Trophoblast cell (in vitro differentiated cells and primary cell): ENCODE data around the gene SPG11.
"Not testable (repeated sequence)": the region's sequence is repeated elsewhere in the genome, so short reads cannot be mapped to it uniquely, and the experiment has no call there.

Experiments
- DNase-seq, 2 donors: peaks; one replicate each; pipeline ENCODE4 v3.0.0-alpha.2; 2016
- H2AFZ ChIP-seq: 2 replicates; pipeline ENCODE4 v1.6.1; 2013; ENCODE audit warnings: low read length, moderate library complexity, mild to moderate bottlenecking; ENCODE audit not compliant: insufficient read depth, poor library complexity
- H2AK5ac ChIP-seq: 2 replicates; pipeline ENCODE4 v1.6.1; 2013; ENCODE audit warnings: mild to moderate bottlenecking, low read length
- H2BK120ac ChIP-seq: 2 replicates; pipeline ENCODE4 v1.6.1; 2013; ENCODE audit warnings: low read length, mild to moderate bottlenecking, moderate library complexity; ENCODE audit not compliant: insufficient read depth, poor library complexity
- H2BK12ac ChIP-seq: 2 replicates; pipeline ENCODE4 v1.6.1; 2013; ENCODE audit warnings: mild to moderate bottlenecking, low read length, moderate library complexity
- H2BK5ac ChIP-seq: 2 replicates; pipeline ENCODE4 v1.6.1; 2013; ENCODE audit warnings: low read length, low read depth, moderate library complexity, mild to moderate bottlenecking; ENCODE audit not compliant: poor library complexity
- H3K14ac ChIP-seq: 2 replicates; pipeline ENCODE4 v1.6.1; 2013; ENCODE audit warnings: mild to moderate bottlenecking, low read length
- H3K18ac ChIP-seq: 2 replicates; pipeline ENCODE4 v1.6.1; 2013; ENCODE audit warnings: mild to moderate bottlenecking, low read length
- H3K23ac ChIP-seq: 2 replicates; pipeline ENCODE4 v1.6.1; 2013; ENCODE audit warnings: low read length
- H3K27ac ChIP-seq: 2 replicates; pipeline ENCODE4 v1.5.1; 2013; ENCODE audit warnings: low read depth, mild to moderate bottlenecking, inconsistent platforms, low read length, moderate library complexity
- H3K27me3 ChIP-seq: 2 replicates; pipeline ENCODE4 v1.6.1; 2013; ENCODE audit warnings: inconsistent platforms, mild to moderate bottlenecking, low read length, moderate library complexity; ENCODE audit not compliant: insufficient read depth
- H3K36me3 ChIP-seq, 2 experiments: 1 replicate in 1 of 2; 2 replicates in 1 of 2; pipeline ENCODE4 v1.6.1; 2013; ENCODE audit warnings: low read length in 2 of 2, mild to moderate bottlenecking in 2 of 2, moderate library complexity in 1 of 2; ENCODE audit not compliant: insufficient read depth in 2 of 2, control insufficient read depth in 1 of 2
- H3K4ac ChIP-seq: 2 replicates; pipeline ENCODE4 v1.6.1; 2013; ENCODE audit warnings: low read depth, mild to moderate bottlenecking, low read length, moderate library complexity
- H3K4me1 ChIP-seq, 2 experiments: 1 replicate in 1 of 2; 2 replicates in 1 of 2; pipeline ENCODE4 v1.6.1; 2013; ENCODE audit warnings: low read length in 2 of 2, mild to moderate bottlenecking in 2 of 2, moderate library complexity in 1 of 2; ENCODE audit not compliant: insufficient read depth in 2 of 2, control insufficient read depth in 1 of 2
- H3K4me2 ChIP-seq: 2 replicates; pipeline ENCODE4 v1.6.1; 2013; ENCODE audit warnings: inconsistent platforms, mild to moderate bottlenecking, low read length, moderate library complexity
- H3K4me3 ChIP-seq: 2 replicates; pipeline ENCODE4 v1.5.1; 2013; ENCODE audit warnings: mild to moderate bottlenecking, low read depth, low read length, inconsistent platforms
- H3K79me1 ChIP-seq: one replicate; pipeline ENCODE4 v1.6.1; 2013; ENCODE audit warnings: low read length
- H3K79me2 ChIP-seq: 2 replicates; pipeline ENCODE4 v1.6.1; 2013; ENCODE audit warnings: low read length, mild to moderate bottlenecking; ENCODE audit not compliant: control insufficient read depth, insufficient read depth, poor library complexity
- H3K9ac ChIP-seq: 2 replicates; pipeline ENCODE4 v1.6.1; 2013; ENCODE audit warnings: mild to moderate bottlenecking, low read length
- H3K9me3 ChIP-seq: 2 replicates; pipeline ENCODE4 v1.6.1; 2013; ENCODE audit warnings: low read depth, mild to moderate bottlenecking, control low read depth, inconsistent platforms, low read length; ENCODE audit not compliant: insufficient read depth
- H4K12ac ChIP-seq: 2 replicates; pipeline ENCODE4 v1.6.1; 2013; ENCODE audit warnings: low read depth, mild to moderate bottlenecking, low read length, moderate library complexity
- H4K8ac ChIP-seq: 2 replicates; pipeline ENCODE4 v1.6.1; 2013; ENCODE audit warnings: low read depth, mild to moderate bottlenecking, low read length, moderate library complexity
- H4K91ac ChIP-seq: one replicate; pipeline ENCODE4 v1.6.1; 2013; ENCODE audit warnings: low read depth, mild to moderate bottlenecking, low read length, moderate library complexity
- WGBS: extraction: QIAGEN DNeasy Blood & Tissue Kit; methylation state at CpG from one replicate; pipeline ENCODE4 v1.1.7; 2013; ENCODE audit warnings: missing lambda C conversion rate; ENCODE audit not compliant: insufficient read length, insufficient coverage; ENCODE audit errors: extremely low coverage; 5-methylcytosine and 5-hydroxymethylcytosine counted together

SPG11 gene

DNA sequence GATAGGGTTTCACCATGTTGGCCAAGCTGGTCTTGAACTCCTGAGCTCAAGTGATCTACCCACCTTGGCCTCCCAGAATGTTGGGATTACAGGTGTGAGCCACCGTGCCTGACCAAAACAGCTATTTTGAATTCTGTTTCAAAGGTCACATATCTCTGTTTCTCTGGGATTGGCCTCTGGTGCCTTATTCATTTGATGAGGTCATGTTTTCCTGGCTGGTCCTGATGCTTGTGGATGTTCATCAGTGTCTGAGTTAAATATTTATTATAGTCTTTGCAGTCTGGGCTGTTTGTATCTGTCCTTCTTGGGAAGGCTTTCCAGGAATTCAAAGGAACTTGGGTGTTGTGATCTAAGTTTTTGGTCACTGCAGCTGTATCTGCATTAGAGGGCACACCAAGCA is 42.5 kb upstream of the SPG11 start:
- Histone ChIP-seq H3K27ac (no peak overlapping the region), H3K14ac (no peak overlapping the region), H3K79me2 (no peaks in the 10 kb centered on the region), H3K27me3 (no peaks in the 10 kb centered on the region), H3K4me1 (peaks cover 12 to 17% of the 10 kb centered on the region in 2 experiments), H3K9me3 (peaks cover 1% of the 10 kb centered on the region), H2BK120ac (no peak overlapping the region), H2AK5ac (no peak overlapping the region), H3K4ac (no peak overlapping the region), H3K4me2 (no peak overlapping the region), H2AFZ (no peak overlapping the region), H2BK5ac (no peak overlapping the region), H2BK12ac (no peak overlapping the region), H3K18ac (no peak overlapping the region), H3K36me3 (no peaks in the 10 kb centered on the region), H4K8ac (no peak overlapping the region), H3K23ac (no peak overlapping the region), H3K9ac (no peak overlapping the region), H3K4me3 (no peak overlapping the region), H4K91ac (no peak overlapping the region), H3K79me1 (no peaks in the 10 kb centered on the region), H4K12ac (no peak overlapping the region)
- WGBS, result no CpG with 5 or more reads among the region's 1 CpG
- peak; percentile 78 to 81 for DNase-seq

DNA sequence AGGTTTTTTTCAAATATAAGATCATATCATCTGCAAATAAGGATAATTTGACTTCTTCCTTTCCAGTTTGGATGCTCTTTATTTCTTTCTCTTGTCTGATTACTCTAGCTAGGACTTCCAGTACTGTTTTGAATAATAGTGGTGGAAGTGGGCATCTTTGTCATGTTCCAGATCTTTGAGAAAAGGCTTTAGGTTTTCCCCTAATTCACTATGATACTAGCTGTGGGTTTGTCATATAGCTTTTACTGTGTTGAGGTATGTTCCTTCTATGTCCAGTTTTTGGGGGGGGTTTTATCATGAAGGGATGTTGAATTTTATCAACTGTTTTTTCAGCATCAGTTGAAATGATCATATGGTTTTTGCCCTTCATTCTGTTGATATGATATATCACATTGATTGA is 37.2 kb upstream of the SPG11 start:
- DNase-seq, H2BK5ac ChIP-seq, H3K18ac ChIP-seq, H4K8ac ChIP-seq, H3K9me3 ChIP-seq, H3K4me1 ChIP-seq, H2AK5ac ChIP-seq, H3K36me3 ChIP-seq, H2BK12ac ChIP-seq, H3K4me3 ChIP-seq, H3K27ac ChIP-seq, H3K79me2 ChIP-seq, H3K79me1 ChIP-seq, H3K27me3 ChIP-seq, H2AFZ ChIP-seq, H2BK120ac ChIP-seq, H3K4me2 ChIP-seq, H3K9ac ChIP-seq, H3K23ac ChIP-seq, H4K91ac ChIP-seq, H3K4ac ChIP-seq, H3K14ac ChIP-seq, H4K12ac ChIP-seq: not testable (repeated sequence)

DNA sequence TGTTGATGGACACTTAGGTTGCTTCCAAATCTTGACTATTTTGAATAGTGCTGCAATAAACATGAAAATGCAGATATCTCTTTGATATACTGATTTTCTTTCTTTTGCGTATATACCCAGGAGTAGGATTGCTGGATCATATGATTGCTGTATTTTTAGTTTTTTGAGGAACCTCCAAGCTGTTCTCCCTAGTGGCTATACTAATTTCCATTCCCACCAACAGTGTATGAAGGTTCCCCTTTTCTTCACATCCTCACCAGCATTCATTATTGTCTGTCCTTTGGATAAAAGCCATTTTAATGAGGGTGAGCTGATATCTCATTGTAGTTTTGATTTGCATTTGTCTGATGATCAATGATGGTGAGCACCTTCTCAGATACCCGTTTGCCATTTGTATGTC is 35.2 kb upstream of the SPG11 start:
- no peaks in the 10 kb centered on the region for H3K79me1 ChIP-seq
- H3K23ac ChIP-seq, result no peak overlapping the region
- no peak overlapping the region for H2AK5ac ChIP-seq
- H3K79me2 ChIP-seq, result no peaks in the 10 kb centered on the region
- H3K9me3 ChIP-seq, result no peaks in the 10 kb centered on the region
- DNase-seq, result no peak
- no peak overlapping the region for H3K27ac ChIP-seq
- no peak overlapping the region for H2BK120ac ChIP-seq
- no peak overlapping the region for H4K91ac ChIP-seq
- H3K18ac ChIP-seq, result no peak overlapping the region
- no peak overlapping the region for H3K4me2 ChIP-seq
- no peak overlapping the region for H4K8ac ChIP-seq
- WGBS, result no CpG with 5 or more reads among the region's 2 CpGs
- H4K12ac ChIP-seq, result no peak overlapping the region
- no peak overlapping the region for H3K9ac ChIP-seq
- no peaks in the 10 kb centered on the region for H3K27me3 ChIP-seq
- no peak overlapping the region for H3K14ac ChIP-seq
- no peak overlapping the region for H2BK5ac ChIP-seq
- no peaks in the 10 kb centered on the region for H3K4me1 ChIP-seq
- no peak overlapping the region for H2BK12ac ChIP-seq
- no peak overlapping the region for H2AFZ ChIP-seq
- no peak overlapping the region for H3K4ac ChIP-seq
- H3K4me3 ChIP-seq, result no peak overlapping the region
- no peaks in the 10 kb centered on the region for H3K36me3 ChIP-seq

- no peak overlapping the region for H2BK120ac ChIP-seq
- H2AK5ac ChIP-seq, result no peak overlapping the region
- H3K14ac ChIP-seq, result no peak overlapping the region
- H3K27me3 ChIP-seq, result no peaks in the 10 kb centered on the region
- H3K36me3 ChIP-seq, result no peaks in the 10 kb centered on the region
- DNase-seq, result no peak
- no peak overlapping the region for H4K12ac ChIP-seq
- no peaks in the 10 kb centered on the region for H3K79me2 ChIP-seq
- no peaks in the 10 kb centered on the region for H3K79me1 ChIP-seq
- no peak overlapping the region for H3K4me2 ChIP-seq
- H3K4me1 ChIP-seq, result no peaks in the 10 kb centered on the region
- no peak overlapping the region for H2BK12ac ChIP-seq
- no peak overlapping the region for H3K27ac ChIP-seq
- H3K4me3 ChIP-seq, result no peak overlapping the region
- no peak overlapping the region for H4K8ac ChIP-seq
- no peaks in the 10 kb centered on the region for H3K9me3 ChIP-seq
- no peak overlapping the region for H2BK5ac ChIP-seq
- H3K4ac ChIP-seq, result no peak overlapping the region
- H3K23ac ChIP-seq, result no peak overlapping the region
- H4K91ac ChIP-seq, result no peak overlapping the region
- no peak overlapping the region for H2AFZ ChIP-seq
- no peak overlapping the region for H3K18ac ChIP-seq
- H3K9ac ChIP-seq, result no peak overlapping the region
These were observed 33.6 kb upstream of the SPG11 start for GRCh38 chr15:44697014-44697413.

DNA sequence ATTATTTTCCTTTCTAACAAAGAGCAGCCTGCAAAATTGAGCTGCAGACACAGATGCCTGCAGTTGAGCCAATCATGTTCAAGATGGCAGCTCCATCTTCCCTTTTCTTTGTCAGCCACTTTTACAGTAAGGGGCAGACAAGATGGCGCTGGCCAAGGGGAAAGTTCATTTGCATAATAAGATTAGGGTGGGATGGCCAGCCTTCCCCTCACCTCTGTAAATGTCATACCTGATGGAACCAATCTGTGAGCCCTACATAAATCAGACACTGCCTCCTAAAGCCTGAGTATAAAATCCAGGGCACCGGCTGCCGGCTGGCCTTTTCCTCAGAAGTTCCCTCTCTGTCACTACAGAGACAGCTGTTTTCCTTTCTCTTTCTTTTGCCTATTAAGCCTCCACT is 31.8 kb upstream of the SPG11 start:
- no peak overlapping the region for H2BK12ac ChIP-seq
- no CpG with 5 or more reads among the region's 3 CpGs for WGBS
- H3K27ac ChIP-seq, result no peak overlapping the region
- H2AFZ ChIP-seq, result no peak overlapping the region
- H3K18ac ChIP-seq, result no peak overlapping the region
- no peak overlapping the region for H3K4me2 ChIP-seq
- H3K4me3 ChIP-seq, result no peak overlapping the region
- H3K4me1 ChIP-seq, result no peaks in the 10 kb centered on the region
- no peak overlapping the region for H4K12ac ChIP-seq
- no peak overlapping the region for H3K23ac ChIP-seq
- H3K4ac ChIP-seq, result no peak overlapping the region
- no peaks in the 10 kb centered on the region for H3K79me1 ChIP-seq
- H2BK120ac ChIP-seq, result no peak overlapping the region
- H2BK5ac ChIP-seq, result no peak overlapping the region
- DNase-seq, result no peak
- H4K91ac ChIP-seq, result no peak overlapping the region
- no peak overlapping the region for H2AK5ac ChIP-seq
- H3K9me3 ChIP-seq, result no peaks in the 10 kb centered on the region
- no peaks in the 10 kb centered on the region for H3K27me3 ChIP-seq
- H3K36me3 ChIP-seq, result no peaks in the 10 kb centered on the region
- no peak overlapping the region for H3K9ac ChIP-seq
- no peak overlapping the region for H3K14ac ChIP-seq
- no peaks in the 10 kb centered on the region for H3K79me2 ChIP-seq
- H4K8ac ChIP-seq, result no peak overlapping the region
